ENCODE data around the gene CARD6. TPM values are rescaled to one million over a fixed set of nuclear protein-coding genes. Genes with fewer than 3 reads are reported as not detected.

The CARD6 gene
- 19.6 and 23.7 TPM in 2 replicates for total RNA-seq

DNA sequence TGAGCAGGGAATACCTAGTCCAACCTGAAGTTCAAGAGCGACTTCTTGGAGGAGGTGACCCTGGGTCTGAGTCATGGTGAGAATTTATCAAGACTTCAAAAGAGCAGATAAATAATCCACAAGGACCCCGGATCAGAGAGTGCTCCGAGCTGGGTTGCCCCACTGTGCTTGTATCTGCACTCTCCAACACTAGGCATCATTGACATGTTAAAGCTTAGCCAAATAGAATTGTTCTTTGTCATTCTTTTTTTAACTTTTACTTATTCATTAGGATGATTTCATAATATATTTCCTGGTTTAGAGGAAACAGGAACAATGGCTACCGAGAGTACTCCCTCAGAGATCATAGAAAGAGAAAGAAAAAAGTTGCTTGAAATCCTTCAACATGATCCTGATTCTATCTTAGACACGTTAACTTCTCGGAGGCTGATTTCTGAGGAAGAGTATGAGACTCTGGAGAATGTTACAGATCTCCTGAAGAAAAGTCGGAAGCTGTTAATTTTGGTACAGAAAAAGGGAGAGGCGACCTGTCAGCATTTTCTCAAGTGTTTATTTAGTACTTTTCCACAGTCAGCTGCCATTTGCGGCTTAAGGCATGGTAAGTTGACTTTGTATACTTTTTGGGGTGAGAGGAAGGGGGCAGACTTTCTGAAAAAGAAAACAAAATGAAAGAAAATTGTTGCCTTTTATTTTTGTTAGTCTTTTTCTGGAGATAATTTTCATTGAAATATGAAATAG lies at the start of gene CARD6:
Gene CARD6, plus strand, starts transcription at position 300 of the 738 bp plus-strand sequence. Its CDS starts 16 bp downstream, at position 316.

DNA sequence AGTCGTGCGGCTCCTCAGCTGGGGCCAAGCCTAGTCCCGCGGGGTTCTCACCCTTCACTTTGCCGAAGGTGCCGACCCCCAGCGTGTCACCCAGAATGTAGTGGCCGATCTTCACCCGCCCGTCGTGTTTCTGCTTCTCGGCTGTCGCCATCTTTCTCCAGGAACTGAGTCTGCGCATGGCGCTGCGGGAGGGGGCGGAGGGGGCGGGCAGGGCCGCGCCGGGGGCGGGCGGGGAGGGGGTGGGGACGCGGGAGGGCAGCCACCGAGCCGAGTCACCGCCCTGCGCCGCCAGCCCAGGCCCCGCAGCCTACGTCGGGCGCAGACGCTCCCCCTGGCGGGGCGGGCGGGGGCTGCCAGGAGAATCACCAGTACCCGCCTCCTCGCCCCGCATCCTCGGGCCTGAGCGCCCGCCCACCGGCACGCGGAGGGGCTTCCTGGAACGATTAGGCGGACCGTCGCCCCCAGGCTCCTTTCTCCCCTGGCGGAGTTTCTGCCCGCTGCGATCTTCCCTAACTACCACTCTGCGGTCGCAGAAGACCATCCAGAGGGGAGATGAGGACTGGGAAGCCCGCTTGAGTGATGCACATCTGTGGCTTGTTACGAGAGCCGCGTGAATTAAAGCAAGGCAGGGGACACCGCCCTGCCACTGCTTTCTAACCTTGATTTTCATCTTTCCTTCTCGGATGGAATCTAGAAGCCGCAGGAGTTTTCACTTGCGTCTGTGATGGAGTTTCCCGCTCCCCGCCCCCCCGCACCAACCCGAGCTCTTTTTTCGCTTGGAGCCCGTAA lies 43.0 kb upstream of the CARD6 start, which contains the start of gene PRKAA1:
Gene PRKAA1, minus strand, starts transcription at position 363 of the 789 bp plus-strand sequence. Its CDS starts 185 bp downstream, at position 178.

DNA sequence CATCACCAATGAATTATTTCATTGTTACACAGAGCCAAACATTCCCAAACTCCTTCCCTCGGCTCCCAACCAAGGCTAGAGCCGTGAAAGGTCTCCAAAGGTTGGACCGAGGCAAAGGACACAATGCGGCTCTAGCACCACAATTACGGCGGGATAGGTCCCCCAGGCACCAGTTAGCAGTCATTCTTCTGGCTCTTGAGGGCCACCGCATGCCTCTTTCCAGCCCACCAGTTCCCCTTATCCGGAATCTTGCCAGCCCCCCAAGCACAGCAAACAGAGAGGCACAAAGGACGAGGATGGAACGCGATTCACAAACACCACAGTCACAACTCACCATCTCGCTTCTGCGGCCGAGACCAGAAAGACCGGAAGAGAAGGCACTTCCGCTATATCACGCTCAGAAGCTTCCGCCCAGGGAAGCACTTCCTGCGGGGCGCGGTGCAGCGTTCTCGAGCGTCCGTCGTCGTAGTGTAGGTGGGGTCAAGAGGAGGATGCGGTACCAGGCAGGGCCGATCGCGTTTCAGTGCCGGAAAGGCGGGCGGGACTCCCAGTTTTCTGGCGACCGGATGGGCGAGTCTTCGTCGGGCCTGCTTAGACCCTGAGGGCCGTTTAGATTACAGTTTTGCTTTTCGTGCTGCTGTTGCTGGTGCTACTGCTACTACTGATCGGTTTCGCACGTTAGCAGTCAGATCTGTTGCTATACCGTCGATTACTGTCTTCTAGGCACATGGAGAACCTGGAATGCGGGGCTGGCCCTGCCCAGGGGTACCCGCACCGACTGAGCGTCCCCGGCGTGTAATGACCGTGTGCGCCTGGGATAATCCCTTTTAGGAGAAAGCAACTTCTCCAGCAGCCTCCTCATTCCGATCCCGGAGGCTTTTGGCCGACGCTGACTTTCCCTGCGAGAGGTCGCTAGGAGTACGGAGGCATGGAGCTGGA lies 6.0 kb upstream of the CARD6 start, which contains the start of gene RPL37:
Gene RPL37, minus strand, starts transcription at position 374 of the 939 bp plus-strand sequence. Its CDS starts 37 bp downstream, at position 337.

DNA sequence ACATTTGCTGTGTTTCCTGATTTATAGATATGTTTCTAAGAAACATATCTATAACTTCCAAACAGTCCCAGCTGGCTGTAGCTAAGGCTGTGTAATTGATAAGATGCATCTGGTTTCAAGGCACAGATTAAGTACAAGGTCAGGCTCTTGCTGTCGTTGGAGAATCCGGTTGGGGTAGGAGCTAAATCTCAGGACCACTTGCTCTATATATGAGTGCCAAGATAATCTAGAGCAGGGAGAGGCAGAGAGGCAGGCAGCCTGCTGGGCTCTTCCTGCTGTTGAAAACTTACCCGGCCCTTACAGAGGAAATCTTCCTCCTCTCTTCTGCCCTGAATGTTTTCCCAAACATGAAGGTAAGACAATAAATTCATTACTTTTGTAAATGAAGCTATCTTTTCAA lies 68.1 kb downstream of the CARD6 start, which contains the start of gene C7:
Gene C7, plus strand, starts transcription at position 234 of the 400 bp plus-strand sequence. Its CDS starts 114 bp downstream, at position 348.

Other genes with a start within 250 kb of the CARD6 start
- gene PTGER4, start 161.5 kb upstream of the CARD6 start, total RNA-seq = 9.6 and 11.0 TPM in 2 replicates
- gene TTC33, start 85.4 kb upstream of the CARD6 start, total RNA-seq = 14.2 and 16.9 TPM in 2 replicates
- gene PRKAA1, start 43.0 kb upstream of the CARD6 start, total RNA-seq = 98.2 and 133 TPM in 2 replicates
- 424 and 537 TPM in 2 replicates for gene RPL37, start 6.1 kb upstream of the CARD6 start, total RNA-seq
- 0.96 and 24.8 TPM in 2 replicates for gene C7, start 68.1 kb downstream of the CARD6 start, total RNA-seq
- not detected in 2 replicates for gene MROH2B, start 230.0 kb downstream of the CARD6 start, total RNA-seq

Measured in regular cardiac myocyte (primary cell).